K562 (cell line): ENCODE data around the gene TIMM22.

Experiments used
- BACH1 ChIP-seq: fragments of 200-800 bp; sonication (Bioruptor generic); IDR thresholded peaks from 2 replicates; pipeline ENCODE4 v1.6.1; 2016; ENCODE audit warnings: missing genetic modification characterization, missing compliant biosample characterization
- CBX8 ChIP-seq: fragments of 200-600 bp; sonication (generic); IDR thresholded peaks from 2 replicates; pipeline ENCODE4 v1.6.1; 2012; ENCODE audit warnings: borderline replicate concordance, mixed run types, low read depth, mild to moderate bottlenecking, moderate library complexity, mixed read lengths, low read length, control low read depth, inconsistent platforms; ENCODE audit not compliant: poor library complexity, severe bottlenecking; ENCODE audit errors: extremely low read depth
- CREM ChIP-seq: IDR thresholded peaks from 2 replicates; pipeline ENCODE4 v1.6.1; 2014; ENCODE audit warnings: antibody characterized with exemption, low read depth
- ESRRA ChIP-seq: fragments of 450-650 bp; IDR thresholded peaks from 2 replicates; pipeline ENCODE4 v1.6.1; 2014; ENCODE audit warnings: low read depth, mild to moderate bottlenecking, moderate library complexity, borderline replicate concordance
- GATAD2B ChIP-seq: fragments of 450-650 bp; IDR thresholded peaks from 2 replicates; pipeline ENCODE4 v1.6.1; 2017; ENCODE audit warnings: mild to moderate bottlenecking, borderline replicate concordance
- MYC ChIP-seq, 2 experiments: fragments of 250-450 bp in 1 of 2; sonication (Bioruptor Pico) in 1 of 2; IDR thresholded peaks; 2 replicates each; pipeline versions ENCODE4 v1.5.1 to v1.6.1; 2012 to 2021; ENCODE audit warnings: low read depth in 2 of 2, borderline replicate concordance in 1 of 2, improper control_type of control experiment in 1 of 2, low read length in 1 of 2, mild to moderate bottlenecking in 1 of 2, moderate library complexity in 1 of 2
- POLR2A ChIP-seq: fragments of 450-650 bp; conservative IDR thresholded peaks from 2 replicates; pipeline ENCODE4 v1.6.1; 2016
- SAP30 ChIP-seq: fragments of 200-600 bp; sonication (generic); IDR thresholded peaks from 2 replicates; pipeline ENCODE4 v1.6.1; 2012; ENCODE audit warnings: borderline replicate concordance, low read depth, mild to moderate bottlenecking, moderate library complexity, low read length, control low read depth, inconsistent platforms; ENCODE audit not compliant: insufficient read depth, poor library complexity, severe bottlenecking
- SP1 ChIP-seq: sonication (generic); formaldehyde crosslinking; IDR thresholded peaks from 2 replicates; pipeline ENCODE4 v1.8.1; 2022; ENCODE audit warnings: mild to moderate bottlenecking, missing genetic modification reagents
- ZNF75A ChIP-seq: fragments of 450-650 bp; formaldehyde crosslinking; IDR thresholded peaks from 2 replicates; pipeline ENCODE4 v1.4.0; 2020; ENCODE audit warnings: mild to moderate bottlenecking
- TF ChIP-seq, protein P1 (sequence below), 3 experiments: IDR thresholded peaks in 2 of 3; conservative IDR thresholded peaks in 1 of 3; 2 replicates each; pipeline ENCODE4 v1.5.1; 2011 to 2012; ENCODE audit warnings: low read length in 3 of 3, mild to moderate bottlenecking in 3 of 3, control low read depth in 2 of 3, improper control_type of control experiment in 1 of 3, inconsistent platforms in 1 of 3, low read depth in 1 of 3, mixed read lengths in 1 of 3, moderate library complexity in 1 of 3; ENCODE audit not compliant: insufficient read depth in 2 of 3
- TF ChIP-seq, protein P2 (sequence below), 2 experiments: fragments of 450-650 bp; formaldehyde crosslinking in 1 of 2; IDR thresholded peaks; 2 replicates each; pipeline versions ENCODE4 v1.4.0 to v1.6.1; 2014 to 2020; ENCODE audit warnings: mild to moderate bottlenecking in 2 of 2, borderline replicate concordance in 1 of 2, low read depth in 1 of 2

DNA sequence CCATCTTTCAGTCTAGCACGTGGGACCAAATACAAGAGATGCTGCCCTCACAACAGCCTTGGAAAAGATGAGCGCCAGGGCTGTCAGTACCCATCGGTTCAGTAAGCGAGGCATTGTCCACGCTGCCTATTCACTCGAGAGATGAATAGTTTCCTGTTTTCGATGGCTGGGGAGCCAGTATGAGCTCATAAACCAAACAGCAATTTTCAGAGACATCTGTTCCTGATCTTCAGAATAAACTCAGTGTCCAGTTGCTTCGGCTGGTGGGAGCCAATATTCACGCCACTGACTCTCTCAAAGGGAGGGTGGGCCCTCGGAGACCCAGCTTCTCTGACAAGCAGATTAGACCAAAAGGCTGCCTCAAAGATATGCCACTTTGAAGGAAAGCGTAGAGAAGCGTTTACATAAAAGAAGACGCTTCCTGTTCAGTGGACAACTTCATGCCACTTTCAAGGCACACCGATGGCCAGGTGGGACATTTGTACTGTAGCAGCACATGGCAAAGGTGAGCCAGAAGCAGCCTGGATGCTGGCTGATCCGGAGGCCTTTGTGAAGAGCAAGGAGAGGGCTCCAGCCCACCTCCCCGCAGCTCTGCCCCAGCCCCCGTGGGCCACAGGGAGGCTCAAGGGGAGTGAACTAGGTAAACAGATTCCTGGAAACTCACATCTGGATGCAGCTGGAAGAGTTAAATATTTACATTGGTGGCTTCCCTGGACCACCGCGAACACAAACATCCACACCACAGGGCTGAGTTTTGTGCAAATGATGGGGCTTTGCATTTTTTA is 6.0 kb downstream of the TIMM22 start:
- TF ChIP-seq MYC (IDR thresholded peaks at IDR 0.05; ENCODE audit: low read depth, low read length) (no peak), MYC (CRISPR knock-in tag; IDR thresholded peaks at IDR 0.05; ENCODE audit: borderline replicate concordance, low read depth) (no peak), ZNF75A (CRISPR knock-in tag) (no peak), SP1 (CRISPR knock-in tag) (no peak), SAP30 (no peak), CREM (no peak), GATAD2B (no peak), POLR2A (no peak), BACH1 (tag) (no peak), CBX8 (no peak), ESRRA (no peak)
- TF ChIP-seq, protein P1, sequence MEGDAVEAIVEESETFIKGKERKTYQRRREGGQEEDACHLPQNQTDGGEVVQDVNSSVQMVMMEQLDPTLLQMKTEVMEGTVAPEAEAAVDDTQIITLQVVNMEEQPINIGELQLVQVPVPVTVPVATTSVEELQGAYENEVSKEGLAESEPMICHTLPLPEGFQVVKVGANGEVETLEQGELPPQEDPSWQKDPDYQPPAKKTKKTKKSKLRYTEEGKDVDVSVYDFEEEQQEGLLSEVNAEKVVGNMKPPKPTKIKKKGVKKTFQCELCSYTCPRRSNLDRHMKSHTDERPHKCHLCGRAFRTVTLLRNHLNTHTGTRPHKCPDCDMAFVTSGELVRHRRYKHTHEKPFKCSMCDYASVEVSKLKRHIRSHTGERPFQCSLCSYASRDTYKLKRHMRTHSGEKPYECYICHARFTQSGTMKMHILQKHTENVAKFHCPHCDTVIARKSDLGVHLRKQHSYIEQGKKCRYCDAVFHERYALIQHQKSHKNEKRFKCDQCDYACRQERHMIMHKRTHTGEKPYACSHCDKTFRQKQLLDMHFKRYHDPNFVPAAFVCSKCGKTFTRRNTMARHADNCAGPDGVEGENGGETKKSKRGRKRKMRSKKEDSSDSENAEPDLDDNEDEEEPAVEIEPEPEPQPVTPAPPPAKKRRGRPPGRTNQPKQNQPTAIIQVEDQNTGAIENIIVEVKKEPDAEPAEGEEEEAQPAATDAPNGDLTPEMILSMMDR (IDR thresholded peaks at IDR 0.05 in 2 of 3, conservative IDR thresholded peaks at IDR 0.05 in 1 of 3; ENCODE audit: insufficient read depth in 2 of 3, low read depth in 1 of 3, low read length in 3 of 3): no peak
- TF ChIP-seq, protein P2, sequence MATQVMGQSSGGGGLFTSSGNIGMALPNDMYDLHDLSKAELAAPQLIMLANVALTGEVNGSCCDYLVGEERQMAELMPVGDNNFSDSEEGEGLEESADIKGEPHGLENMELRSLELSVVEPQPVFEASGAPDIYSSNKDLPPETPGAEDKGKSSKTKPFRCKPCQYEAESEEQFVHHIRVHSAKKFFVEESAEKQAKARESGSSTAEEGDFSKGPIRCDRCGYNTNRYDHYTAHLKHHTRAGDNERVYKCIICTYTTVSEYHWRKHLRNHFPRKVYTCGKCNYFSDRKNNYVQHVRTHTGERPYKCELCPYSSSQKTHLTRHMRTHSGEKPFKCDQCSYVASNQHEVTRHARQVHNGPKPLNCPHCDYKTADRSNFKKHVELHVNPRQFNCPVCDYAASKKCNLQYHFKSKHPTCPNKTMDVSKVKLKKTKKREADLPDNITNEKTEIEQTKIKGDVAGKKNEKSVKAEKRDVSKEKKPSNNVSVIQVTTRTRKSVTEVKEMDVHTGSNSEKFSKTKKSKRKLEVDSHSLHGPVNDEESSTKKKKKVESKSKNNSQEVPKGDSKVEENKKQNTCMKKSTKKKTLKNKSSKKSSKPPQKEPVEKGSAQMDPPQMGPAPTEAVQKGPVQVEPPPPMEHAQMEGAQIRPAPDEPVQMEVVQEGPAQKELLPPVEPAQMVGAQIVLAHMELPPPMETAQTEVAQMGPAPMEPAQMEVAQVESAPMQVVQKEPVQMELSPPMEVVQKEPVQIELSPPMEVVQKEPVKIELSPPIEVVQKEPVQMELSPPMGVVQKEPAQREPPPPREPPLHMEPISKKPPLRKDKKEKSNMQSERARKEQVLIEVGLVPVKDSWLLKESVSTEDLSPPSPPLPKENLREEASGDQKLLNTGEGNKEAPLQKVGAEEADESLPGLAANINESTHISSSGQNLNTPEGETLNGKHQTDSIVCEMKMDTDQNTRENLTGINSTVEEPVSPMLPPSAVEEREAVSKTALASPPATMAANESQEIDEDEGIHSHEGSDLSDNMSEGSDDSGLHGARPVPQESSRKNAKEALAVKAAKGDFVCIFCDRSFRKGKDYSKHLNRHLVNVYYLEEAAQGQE (IDR thresholded peaks at IDR 0.05; ENCODE audit: borderline replicate concordance): no peak
- TF ChIP-seq, protein P2 (CRISPR knock-in tag; IDR thresholded peaks at IDR 0.05; ENCODE audit: low read depth): no peak
